Esophagus squamous epithelium (tissue), 5 donors: ENCODE data around the gene KIAA0930. TPM values are rescaled to one million over a fixed set of nuclear protein-coding genes. Genes with fewer than 3 reads are reported as not detected.
A peak's percentile ranks its signal among the peaks of the same experiment; 100 is the strongest.

Experiments used
- DNase-seq: peaks from one replicate; lab custom pipeline; 2025; lab: John Stamatoyannopoulos, UW
- H3K27ac ChIP-seq, 4 donors: fragments of 200-600 bp; sonication (generic); one replicate each; pipeline ENCODE4 v1.5.1; 2016 to 2019; ENCODE audit warnings: mild to moderate bottlenecking in 1 of 4
- H3K27me3 ChIP-seq, 4 donors: fragments of 200-600 bp; sonication (generic); 1 replicate in 3 of 4; 2 replicates in 1 of 4; pipeline versions ENCODE4 v1.5.1 to v1.6.0; 2017 to 2021; ENCODE audit warnings: antibody characterized with exemption in 1 of 4
- H3K36me3 ChIP-seq, 3 donors: fragments of 200-600 bp; sonication (generic); one replicate each; pipeline ENCODE4 v1.5.1; 2016 to 2019
- H3K4me1 ChIP-seq, 3 donors: fragments of 200-600 bp; sonication (generic); one replicate each; pipeline ENCODE4 v1.5.1; 2017 to 2019
- H3K4me3 ChIP-seq, 4 donors: fragments of 200-600 bp; sonication (generic); 1 replicate in 3 of 4; 2 replicates in 1 of 4; pipeline ENCODE4 v1.5.1; 2016 to 2019; ENCODE audit warnings: mild to moderate bottlenecking in 2 of 4, moderate library complexity in 1 of 4
- H3K9me3 ChIP-seq, 3 donors: fragments of 200-600 bp; sonication (generic); one replicate each; pipeline ENCODE4 v1.5.1; 2016 to 2019
- CTCF ChIP-seq, 6 experiments: fragments of 450-650 bp in 4 of 6; fragments of 200-600 bp in 2 of 6; sonication (generic) in 2 of 6; IDR thresholded peaks; one replicate each; pipeline ENCODE4 v1.5.1; 2016 to 2019; ENCODE audit warnings: antibody characterized with exemption in 6 of 6, mild to moderate bottlenecking in 4 of 6, moderate library complexity in 4 of 6
- POLR2A ChIP-seq, 4 donors: fragments of 450-650 bp; IDR thresholded peaks; one replicate each; pipeline ENCODE4 v1.6.1; 2017; ENCODE audit warnings: antibody characterized with exemption in 4 of 4, mild to moderate bottlenecking in 4 of 4, moderate library complexity in 3 of 4
- WGBS, 2 donors: methylation state at CpG; one replicate each; pipeline ENCODE4 v1.1.5; 2018; 5-methylcytosine and 5-hydroxymethylcytosine counted together
- intact Hi-C: fragments of 100-400 bp; cut with DNase I; formaldehyde crosslinking; loops from one replicate; pipeline ENCODE4 v1.15.0; 2022
- total RNA-seq, 4 donors: library from RNA; depleted of rRNA; stranded (reverse); fragments of >200 nt; gene quantifications; one replicate each; pipeline ENCODE4 v1.1.0, GENCODE V29; 2016
- donor health status: DM: yes; HTN: yes; CAD: no.

KIAA0930 gene
- total RNA-seq, 4 donors from 2014 or later = 33.1 to 40.2 (median 38.1) TPM

DNA sequence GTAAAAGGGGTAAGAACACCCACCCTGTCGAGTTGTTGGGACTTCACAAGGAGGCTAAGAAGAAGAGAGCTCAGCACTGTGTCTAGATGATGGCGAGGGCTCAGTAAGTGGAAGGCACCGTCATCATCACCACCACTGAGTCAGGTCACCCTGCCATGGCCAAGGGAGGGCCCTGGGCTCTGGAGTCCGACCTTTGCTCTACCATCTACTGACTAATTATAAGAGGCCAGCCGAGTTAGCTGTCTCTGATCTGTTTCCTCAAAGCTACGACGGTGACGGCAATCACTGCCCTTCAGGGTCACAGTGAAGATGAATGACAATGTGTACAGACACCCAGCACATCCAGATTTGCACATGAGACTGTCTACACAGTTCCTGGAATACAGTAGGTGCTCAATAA lies 29.3 kb downstream of the KIAA0930 start:
- no peaks in the 10 kb centered on the region for H3K9me3 ChIP-seq
- no peaks in the 10 kb centered on the region for H3K27me3 ChIP-seq
- TF ChIP-seq POLR2A (IDR thresholded peaks at IDR 0.05) = no peak
- TF ChIP-seq CTCF (IDR thresholded peaks at IDR 0.05) = no peak
- 73 to 78% methylated on average over 4 to 6 of the region's 8 CpGs for WGBS, 2 donors
- H3K36me3 ChIP-seq = peaks cover 0 to 25% (median 0%) of the 10 kb centered on the region in 3 donors
- DNase-seq = no peak
- H3K4me3 ChIP-seq = peak overlapping the region in 3 of 4 donors; percentile 35 to 54 (median 37)
- H3K4me1 ChIP-seq = peaks cover 24 to 72% (median 45%) of the 10 kb centered on the region in 3 donors
- intact Hi-C loops = no loop called here
- H3K27ac ChIP-seq = peak overlapping the region; percentile 60 to 84 (median 76)

DNA sequence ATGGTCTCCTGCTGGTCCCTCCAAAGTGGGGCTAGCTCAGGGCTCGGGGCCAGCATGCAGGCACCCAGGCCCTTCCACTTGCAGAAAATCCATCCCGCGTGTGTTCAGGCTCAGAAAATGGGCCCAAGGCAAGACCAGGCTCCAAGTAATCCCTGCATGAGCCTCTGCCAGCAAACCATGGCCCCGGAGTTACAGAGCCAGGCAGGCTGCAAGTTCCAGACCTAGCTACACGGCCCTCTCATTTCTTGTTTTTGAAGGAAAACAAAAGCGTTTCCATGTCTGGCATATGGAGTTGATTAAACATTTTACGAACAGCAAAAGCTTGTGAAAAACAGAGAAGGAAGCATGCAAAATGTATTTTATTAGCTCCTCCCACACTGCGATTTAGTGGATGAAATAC lies 29.7 kb downstream of the KIAA0930 start:
- no peaks in the 10 kb centered on the region for H3K27me3 ChIP-seq
- H3K9me3 ChIP-seq = no peaks in the 10 kb centered on the region
- H3K36me3 ChIP-seq = peaks cover 0 to 30% (median 0%) of the 10 kb centered on the region in 3 donors
- no peak for DNase-seq
- intact Hi-C loops = no loop called here
- peak overlapping the region in 1 of 4 donors; percentile 79 for H3K27ac ChIP-seq
- 60 to 70% methylated on average over 6 to 7 of the region's 8 CpGs for WGBS, 2 donors
- peaks cover 24 to 68% (median 45%) of the 10 kb centered on the region in 3 donors for H3K4me1 ChIP-seq
- peak overlapping the region in 1 of 4 donors; percentile 54 for H3K4me3 ChIP-seq
- TF ChIP-seq POLR2A (IDR thresholded peaks at IDR 0.05) = no peak

DNA sequence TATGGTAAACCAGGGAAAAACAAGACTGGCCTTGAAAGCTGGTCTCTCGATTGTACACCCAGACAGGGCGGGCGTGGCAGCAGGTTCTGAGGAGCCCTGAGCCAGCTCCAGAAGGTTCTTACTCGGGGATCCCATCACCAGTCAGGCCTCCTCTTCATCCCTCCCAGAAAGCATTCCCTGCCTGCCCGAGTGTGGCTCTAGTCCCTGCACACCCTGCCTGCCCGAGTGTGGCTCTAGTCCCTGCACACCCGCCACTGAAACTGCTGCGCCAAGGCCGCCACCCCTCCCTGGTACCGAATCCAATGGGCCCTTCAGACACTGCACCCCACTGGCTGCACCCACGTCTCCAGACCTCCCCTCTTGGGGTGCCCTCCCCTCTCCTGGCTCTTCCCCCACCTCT lies 30.1 kb downstream of the KIAA0930 start:
- peaks cover 0 to 34% (median 2%) of the 10 kb centered on the region in 3 donors for H3K36me3 ChIP-seq
- peak overlapping the region in 1 of 4 donors; percentile 46 for H3K27ac ChIP-seq
- no peaks in the 10 kb centered on the region for H3K27me3 ChIP-seq
- peaks cover 24 to 66% (median 45%) of the 10 kb centered on the region in 3 donors for H3K4me1 ChIP-seq
- TF ChIP-seq CTCF (IDR thresholded peaks at IDR 0.05) = no peak
- TF ChIP-seq POLR2A (IDR thresholded peaks at IDR 0.05) = no peak
- 76 to 85% methylated on average over 7 to 11 of the region's 11 CpGs for WGBS, 2 donors
- DNase-seq = no peak
- intact Hi-C loops = no loop called here
- H3K4me3 ChIP-seq = peak overlapping the region in 1 of 4 donors; percentile 54
- H3K9me3 ChIP-seq = no peaks in the 10 kb centered on the region

- Histone ChIP-seq H3K27ac (peak overlapping the region in 1 of 4 donors; percentile 5), H3K9me3 (no peaks in the 10 kb centered on the region), H3K36me3 (peaks cover 0 to 38% (median 6%) of the 10 kb centered on the region in 3 donors), H3K4me1 (peaks cover 24 to 66% (median 45%) of the 10 kb centered on the region in 3 donors), H3K4me3 (no peak overlapping the region), H3K27me3 (no peaks in the 10 kb centered on the region)
- intact Hi-C loops = no loop called here
- WGBS, 2 donors = no CpG with 5 or more reads among the region's 7 CpGs
- DNase-seq = no peak
- TF ChIP-seq POLR2A (IDR thresholded peaks at IDR 0.05) = no peak
- no peak for TF ChIP-seq CTCF (IDR thresholded peaks at IDR 0.05)
Measured at GRCh38 chr22:45210174-45210573, 30.5 kb downstream of the KIAA0930 start.

DNA sequence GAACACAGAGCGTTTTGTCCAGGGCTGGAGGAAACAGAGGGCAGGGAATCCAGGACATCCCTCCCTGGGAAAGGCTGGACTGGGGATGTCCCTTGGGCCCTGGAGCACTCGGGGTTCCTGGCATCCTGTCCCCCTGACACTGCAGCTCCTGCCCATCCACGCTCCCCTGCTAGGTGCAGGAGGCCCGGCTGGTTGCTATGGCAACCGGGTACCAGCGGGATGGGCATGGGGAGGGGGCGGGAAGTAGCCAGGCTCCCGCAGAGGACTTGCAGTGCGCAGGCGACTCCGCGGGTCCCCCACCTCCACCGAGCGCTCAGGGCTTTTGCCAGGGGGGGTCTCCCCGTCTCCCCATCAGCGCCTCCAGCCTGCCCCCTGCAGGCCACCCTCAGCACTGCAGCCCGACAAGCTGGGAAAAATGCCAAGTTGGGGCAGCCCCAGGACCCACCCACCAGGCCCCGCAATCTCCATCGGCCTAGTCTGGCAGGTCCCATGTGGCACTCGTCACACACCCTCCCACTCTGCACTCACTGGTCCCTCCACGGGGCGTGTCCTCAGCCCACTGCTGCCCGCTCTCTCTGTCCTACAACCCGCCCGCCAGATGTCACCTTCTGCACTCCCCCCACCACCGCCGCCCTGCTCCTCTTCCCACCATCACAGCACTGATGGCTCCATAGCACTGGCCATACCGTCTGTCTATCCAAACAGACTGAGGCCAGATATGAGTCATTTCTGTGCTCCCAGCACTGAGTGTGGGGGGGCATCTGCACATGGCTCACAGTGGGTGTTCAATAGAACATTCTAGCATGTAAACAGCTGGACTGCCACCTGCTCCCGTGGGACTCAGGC lies 31.5 kb downstream of the KIAA0930 start:
- Histone ChIP-seq H3K9me3 (no peaks in the 10 kb centered on the region), H3K4me3 (no peak overlapping the region), H3K27me3 (no peaks in the 10 kb centered on the region), H3K4me1 (peaks cover 24 to 66% (median 45%) of the 10 kb centered on the region in 3 donors), H3K27ac (peak overlapping the region in 2 of 4 donors; percentile 5 to 32), H3K36me3 (peaks cover 0 to 47% (median 14%) of the 10 kb centered on the region in 3 donors)
- intact Hi-C loops = no loop called here
- TF ChIP-seq CTCF (IDR thresholded peaks at IDR 0.05) (peak in 5 of 6 experiments; percentile 23 to 66 (median 57)), POLR2A (IDR thresholded peaks at IDR 0.05) (no peak)
- 65 to 66% methylated on average over 11 of the region's 29 CpGs for WGBS, 2 donors
- no peak for DNase-seq
